ENCODE results near the gene TSN.
"Not testable (repeated sequence)": the region's sequence is repeated elsewhere in the genome, so short reads cannot be mapped to it uniquely, and the experiment has no call there.

TSN gene

DNA sequence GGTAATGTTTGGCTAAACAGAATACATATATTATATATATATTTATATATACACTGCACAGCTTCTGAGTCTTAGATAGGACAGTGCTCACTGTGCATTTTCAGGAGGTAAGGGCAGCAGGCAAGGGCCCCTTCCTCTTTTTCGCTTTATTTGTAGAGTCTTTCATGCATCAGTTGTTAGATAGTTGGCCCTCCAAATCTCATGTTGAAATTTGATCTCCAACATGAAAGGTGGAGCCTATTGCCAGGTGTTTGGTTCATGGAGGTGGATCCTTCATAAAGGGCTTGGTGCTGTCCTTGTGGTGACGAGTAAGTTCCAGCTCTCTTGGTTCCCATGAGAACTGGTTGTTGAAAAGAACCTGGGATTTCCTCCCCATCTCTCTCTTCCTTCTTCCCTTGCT, 48.1 kb downstream of the TSN start:
- no peak for DNase-seq (ENCODE audit: low read depth)

DNA sequence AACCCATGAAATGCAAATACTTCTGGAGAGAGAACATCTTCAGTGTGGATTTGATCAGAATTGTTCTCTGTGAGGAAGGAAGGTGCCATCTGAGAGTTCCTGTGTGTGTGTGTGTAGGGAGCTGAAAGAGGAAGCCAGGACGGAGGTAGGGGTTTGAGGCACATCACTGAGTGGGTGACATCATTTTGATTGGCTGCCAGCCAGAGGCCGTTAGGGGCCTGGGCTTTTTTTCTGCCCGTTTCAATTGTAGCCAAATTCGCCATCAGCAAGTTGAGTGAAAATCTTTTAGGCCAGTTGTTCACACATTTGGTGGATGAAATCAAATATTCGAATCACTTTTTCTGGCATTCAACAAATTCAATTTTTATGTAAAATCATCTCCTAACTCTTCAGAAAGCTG, 48.9 kb downstream of the TSN start:
- no peak for DNase-seq (ENCODE audit: low read depth)

DNA sequence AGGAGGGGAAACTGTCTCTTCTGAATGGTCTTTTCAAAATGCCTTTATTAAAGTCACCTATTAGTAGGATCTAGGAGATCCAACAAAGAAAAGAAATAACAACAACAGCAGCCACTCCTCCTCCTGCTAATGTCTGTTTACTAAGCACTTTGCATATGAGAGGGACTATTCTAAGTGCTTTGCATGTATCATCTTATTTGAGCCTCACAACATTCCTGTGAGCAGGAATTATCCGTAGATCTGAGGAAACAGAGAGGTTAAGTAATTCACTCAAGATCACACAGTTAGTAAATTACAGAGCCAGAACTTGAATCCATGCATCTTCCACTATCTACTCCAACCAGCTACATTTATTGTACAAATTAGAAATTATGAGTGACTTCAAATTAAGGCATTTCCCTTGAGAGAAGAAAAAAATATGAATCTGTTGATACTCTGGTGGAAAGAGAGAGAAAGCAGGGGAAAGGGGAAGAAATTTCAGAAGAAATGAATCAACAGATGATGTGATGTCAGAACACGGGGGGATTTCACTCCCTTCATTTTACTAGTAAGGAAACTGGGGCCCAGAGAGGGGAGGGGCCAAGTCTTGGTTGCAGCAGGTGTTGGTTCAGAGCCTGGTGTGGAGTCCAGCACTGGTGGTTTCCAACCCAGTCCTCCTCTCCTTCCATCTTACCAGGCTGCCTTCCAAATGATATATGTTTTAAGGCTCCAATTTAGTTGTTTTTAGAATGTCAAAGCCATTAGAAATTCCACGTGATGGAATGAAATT, 49.7 kb downstream of the TSN start:
- no peak for DNase-seq (ENCODE audit: low read depth)

DNA sequence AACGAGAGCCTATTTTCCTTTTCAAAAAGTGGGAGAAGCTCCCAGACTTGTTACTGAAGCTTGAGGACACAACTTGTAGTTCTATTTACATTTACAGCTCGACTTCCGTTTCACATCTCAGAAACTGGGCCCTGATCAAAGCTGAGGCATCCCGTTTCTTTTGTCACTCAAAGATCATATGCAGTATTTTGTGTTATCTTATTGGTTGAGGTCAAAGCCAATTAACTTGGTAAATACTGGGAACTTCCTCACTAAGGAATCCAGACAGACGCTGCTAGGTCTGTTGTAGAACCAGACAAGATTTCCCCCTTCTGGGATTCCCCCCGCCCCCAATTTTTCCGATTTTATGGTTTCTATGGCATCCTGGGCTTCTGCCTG, 50.3 kb downstream of the TSN start:
- DNase-seq (ENCODE audit: low read depth): no peak

DNA sequence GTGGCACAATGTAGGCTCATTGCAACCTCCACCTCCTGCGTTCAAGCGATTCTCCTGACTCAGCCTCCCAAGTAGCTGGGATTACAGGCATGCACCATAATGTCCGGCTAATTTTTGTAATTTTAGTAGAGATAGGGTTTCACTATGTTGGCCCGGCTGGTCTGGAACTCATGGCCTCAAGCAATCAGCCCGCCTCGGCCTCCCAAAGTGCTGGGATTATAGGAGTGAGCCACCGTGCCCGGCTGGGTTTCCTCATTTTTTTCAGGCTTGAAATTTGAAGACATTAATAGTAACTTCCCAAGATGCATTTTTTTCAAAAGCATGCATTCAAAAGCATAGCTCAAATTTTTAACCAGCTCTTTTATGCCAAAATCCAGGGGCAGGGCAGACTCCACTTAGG, 52.3 kb downstream of the TSN start:
- DNase-seq (ENCODE audit: low read depth): not testable (repeated sequence)

DNA sequence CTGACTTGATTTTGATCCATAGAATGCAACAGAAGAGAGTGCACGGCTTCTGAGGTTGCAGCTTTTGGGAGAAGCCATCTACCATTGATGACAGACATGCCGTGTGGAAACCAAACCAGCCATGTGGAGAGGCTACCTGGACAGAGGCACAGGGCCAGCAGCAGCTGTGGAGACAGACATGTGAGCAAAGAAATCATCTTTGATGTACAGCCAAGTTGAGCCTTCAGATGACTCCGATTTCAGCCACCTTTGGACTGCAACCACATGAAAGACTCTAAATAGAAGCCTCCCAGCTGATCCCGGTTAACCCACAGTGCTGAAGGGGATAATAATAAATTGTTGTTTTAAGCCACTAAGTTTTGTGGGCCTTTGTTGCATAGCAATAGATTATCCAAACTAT, 54.2 kb downstream of the TSN start:
- DNase-seq (ENCODE audit: low read depth): no peak

DNA sequence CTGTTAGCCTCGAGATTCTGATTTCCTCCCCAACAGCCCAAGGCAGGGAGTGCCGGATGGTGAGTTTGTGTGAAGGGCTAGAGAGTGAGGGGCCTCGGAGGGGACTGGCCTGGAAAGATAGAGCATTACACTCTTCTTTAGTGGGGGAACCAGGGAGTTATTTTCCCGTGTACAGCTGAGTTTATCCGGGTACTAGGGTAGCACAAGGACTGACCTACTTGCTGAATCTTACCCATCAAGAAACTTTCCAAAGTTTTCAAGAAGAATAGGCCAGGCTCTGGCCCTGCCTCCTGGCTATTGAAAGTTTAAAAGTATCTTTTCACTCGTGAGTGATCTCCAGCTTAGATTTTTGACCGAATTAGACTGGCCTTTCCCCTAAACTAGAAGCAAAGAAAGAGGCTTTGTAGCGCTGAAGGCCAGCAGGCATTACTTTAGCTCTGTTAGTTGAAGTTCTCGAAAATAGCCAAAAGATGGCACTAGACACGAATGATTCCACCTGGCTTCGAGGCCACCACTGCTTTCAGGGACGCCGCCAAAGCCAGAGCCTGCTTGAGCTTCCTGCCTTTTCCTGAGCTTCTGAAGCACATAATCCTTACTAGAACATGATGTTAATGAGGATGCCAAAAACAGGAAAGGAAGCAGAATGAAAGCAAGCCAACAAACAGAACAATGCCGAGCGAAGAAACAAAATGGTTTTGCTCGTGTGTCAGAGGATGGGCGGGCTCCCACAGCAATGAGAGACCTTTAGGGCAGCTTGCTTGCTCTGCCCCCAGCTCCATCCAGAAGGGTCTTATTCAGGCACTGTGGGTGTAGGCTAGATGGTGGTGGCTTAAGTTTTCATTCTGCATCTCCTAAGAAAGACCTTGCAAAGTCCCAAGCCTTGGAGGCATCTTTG, 55.8 kb downstream of the TSN start:
- peak; percentile 18 for DNase-seq (ENCODE audit: low read depth)

DNA sequence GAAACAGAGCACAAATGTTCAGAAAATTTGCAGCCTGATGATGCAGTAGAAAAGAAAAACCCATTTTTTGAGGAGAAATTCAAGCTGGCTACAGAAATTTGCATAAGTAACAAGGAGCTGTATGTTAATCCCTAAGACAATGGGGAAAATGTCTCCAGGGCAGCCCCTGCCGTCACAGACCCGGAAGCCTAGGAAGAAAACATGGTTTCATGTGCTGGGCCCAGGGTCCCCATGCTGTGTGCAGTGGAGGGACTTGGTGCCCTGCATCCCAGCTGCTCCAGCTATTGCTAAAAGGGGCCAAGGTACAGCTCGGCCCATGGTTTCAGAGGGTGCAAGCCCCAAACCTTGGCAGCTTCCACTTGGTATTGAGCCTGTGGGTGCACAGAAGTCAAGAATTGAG, 57.6 kb downstream of the TSN start:
- not testable (repeated sequence) for DNase-seq (ENCODE audit: low read depth)

DNA sequence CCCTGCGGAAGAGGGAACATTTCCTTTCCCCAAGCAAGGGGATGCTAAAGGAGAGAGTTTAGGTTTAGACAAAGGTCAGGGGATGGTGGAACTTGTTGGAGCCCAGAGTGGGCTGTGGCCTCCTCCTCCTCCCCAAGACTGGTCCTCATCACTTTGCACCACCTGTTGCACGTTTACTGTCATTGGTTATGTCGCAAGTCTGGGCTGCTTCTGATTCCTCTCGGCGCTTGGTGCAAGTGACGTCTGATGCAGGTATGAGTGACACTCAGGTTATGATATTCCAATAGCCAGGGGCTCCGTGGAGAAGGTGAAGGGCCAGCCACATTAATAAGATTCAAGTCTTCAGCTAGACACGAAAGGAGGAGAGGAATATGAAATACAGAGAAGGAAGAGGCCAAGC, 59.8 kb downstream of the TSN start:
- no peak for DNase-seq (ENCODE audit: low read depth)

DNA sequence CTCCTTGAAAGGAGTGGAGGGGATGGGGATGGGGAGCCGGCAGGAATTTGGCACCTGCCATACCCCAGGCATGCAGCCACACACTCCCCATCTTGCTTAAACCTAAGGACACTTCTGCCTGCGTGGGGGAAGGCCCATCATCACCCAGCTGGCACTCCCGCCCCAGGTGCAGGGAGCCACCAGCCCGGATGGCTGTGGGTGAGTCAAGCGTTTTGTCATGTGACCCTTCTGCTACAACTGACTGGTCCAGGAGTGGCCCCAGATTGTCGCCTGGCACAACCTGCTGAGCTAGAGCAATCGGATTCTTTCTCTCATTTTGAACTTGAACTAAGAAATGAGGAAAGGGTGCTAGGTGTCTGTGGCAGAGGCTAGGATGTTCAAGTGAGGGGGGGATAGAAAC, 61.3 kb downstream of the TSN start:
- DNase-seq (ENCODE audit: low read depth): no peak

DNA sequence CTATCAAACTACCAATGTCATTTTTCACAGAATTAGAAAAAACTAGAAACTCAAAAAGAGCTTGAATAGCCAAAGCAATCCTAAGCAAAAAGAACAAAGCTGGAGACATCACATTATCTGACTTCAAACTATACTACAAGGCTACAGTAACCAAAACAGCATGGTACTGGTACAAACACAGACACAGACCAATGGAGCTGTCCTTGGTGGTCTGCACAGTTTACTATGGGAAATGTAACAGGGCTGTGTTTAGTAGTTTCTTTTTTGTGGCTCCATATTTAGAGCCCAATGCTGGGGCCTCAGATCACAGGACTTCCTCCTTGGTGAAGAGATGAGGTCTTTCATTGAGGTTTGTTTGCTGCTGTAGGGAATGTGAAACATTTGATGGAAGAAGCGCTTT, 61.9 kb downstream of the TSN start:
- not testable (repeated sequence) for DNase-seq (ENCODE audit: low read depth)
